Measurements from ENCODE around the gene EEPD1.

The EEPD1 gene

DNA sequence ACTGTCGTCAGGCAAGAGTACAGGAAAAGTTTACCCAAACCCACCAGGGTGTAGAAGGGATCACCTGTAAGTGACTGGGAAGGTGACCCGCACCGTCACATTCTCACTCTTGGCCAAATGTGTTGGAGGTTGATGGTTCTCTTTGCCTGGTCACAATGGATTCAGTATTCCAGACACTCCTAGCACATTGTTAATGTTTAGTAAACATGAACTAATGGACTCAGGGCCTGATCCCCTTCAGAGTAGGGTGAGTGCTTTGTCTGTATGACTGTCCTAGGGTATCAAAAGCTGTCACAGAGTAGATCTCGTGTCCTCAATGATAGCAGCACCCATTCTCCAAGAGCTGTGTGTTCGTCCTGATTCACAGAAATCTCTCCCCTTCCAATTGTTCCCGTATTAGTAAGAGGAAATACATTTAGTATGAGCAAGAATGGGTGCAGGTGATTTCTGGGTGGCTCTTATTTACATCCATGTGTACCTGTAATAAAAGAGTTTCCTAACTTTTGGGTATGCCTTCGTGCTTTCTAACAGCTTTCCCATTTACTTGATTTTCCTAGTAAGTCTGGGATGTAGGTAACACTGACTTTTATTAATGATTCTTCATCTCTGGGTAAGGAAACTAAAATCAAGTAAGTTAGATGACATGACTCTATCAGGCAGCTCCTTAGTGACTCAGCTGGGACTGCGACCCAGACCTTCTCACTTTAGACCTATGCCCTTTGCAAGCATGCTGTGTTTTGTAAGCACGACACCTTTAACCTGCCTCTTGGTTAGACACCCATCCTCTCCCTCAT is 4.7 kb downstream of the EEPD1 start:
- DNase-seq: peak; percentile 33

DNA sequence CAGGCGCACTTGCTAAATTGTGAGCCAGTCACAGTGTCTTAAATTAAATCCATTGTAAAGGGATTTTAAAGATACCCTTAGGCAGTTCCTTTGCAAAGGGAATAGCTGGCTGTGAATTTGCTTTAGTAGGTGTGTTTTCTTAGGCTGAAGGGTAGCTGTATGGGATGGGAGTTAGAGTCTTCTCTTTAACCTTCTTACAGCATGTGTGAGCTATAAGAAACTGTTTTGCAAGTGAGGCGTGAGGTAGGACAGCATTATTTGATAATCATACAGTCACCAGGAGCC is 5.2 kb downstream of the EEPD1 start:
- DNase-seq: no peak

DNA sequence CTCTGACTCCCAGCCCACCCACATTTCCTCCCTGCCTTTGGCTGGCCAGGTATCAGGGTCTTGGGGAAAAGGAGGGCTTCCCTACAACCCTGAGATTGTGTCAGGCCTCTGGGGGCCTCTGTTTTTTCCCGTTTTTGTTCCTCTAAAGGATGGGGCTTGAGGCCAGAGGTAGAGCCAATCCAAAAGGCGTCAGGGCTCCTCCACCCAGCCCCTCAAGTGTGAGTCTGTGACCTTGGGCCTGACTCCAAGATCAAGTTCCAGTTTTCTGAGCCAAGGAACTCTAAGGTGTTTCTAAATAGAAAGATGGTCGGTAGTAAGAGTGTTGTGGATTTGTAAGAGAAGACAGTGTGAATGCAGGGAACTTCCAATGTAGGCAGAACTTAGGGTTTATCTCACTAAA is 6.6 kb downstream of the EEPD1 start:
- DNase-seq: peak; percentile 21

DNA sequence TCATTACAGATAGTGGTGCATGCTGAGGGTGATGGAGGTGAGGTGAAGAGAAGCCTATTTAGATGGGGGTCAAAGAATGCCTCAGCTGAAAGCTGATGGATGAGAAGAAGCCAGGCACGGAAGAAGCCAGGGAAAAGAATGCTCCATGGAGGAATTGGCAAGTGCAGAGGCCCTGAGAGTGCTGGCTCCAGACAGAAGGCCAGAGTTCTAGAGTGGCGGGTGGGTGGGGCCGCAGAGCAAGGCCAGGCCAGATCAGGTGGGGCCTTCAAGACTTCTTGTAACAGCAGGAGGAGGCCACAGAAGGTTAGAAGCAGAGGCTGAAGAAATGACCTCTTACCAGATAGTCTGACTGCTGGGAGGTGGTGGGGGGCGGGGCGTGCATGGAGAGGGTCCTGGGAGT is 7.3 kb downstream of the EEPD1 start:
- peak; percentile 16 for DNase-seq

DNA sequence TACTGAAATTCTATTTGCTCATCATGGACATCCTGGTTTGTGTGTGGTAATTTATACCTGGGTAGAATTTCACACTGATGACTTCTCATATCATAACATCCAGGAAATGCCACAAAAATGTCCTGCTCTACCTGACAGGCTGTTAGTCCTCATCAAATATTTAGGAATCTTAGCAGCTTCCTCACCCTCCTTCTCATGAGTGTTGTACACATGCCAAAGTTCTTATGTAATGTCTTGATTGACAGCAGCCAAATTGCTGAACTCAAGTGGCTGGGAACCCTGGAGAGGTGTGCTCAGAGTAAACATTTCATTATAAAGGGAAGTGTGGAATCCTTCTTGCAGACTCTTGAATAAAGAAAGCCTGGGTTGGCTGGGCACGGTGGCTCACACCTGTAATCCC is 8.9 kb downstream of the EEPD1 start:
- peak; percentile 53 for DNase-seq

DNA sequence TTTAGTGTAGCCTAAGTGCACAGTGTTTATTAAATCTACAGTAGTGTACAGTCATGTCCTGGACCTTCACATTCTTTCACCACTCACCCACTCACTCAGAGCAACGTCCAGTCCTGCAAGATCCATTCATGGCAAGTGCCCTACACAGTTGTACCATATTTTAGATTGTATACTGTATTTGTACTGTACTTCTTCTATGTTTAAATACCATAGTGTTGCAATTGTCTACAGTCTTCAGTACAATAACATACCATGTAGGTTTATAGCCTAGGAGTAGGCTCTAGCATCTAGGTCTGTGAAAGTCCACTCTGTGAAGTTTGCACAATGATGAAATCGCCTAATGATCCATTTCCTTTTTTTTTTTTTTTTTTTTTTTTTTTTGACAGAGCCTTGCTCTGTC is 12.0 kb downstream of the EEPD1 start:
- no peak for DNase-seq

DNA sequence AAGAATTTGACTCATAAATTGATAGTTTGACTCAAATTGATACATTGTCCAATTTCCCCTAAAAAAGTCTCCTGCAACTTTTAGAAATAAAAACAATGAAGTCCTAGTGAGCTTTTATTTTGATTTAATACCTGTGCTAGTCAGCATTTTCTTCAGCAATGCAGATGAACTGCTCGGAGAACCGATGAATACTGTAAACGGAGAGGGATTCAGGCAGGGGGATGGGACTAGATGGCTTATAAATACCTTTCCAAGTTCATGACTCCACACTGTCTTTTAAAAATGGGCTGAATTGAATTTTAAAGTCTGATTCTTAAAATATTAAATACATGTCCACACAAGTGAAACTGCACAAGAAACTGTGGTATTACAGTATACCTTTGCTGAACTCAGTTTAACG is 12.7 kb downstream of the EEPD1 start:
- DNase-seq: no peak

DNA sequence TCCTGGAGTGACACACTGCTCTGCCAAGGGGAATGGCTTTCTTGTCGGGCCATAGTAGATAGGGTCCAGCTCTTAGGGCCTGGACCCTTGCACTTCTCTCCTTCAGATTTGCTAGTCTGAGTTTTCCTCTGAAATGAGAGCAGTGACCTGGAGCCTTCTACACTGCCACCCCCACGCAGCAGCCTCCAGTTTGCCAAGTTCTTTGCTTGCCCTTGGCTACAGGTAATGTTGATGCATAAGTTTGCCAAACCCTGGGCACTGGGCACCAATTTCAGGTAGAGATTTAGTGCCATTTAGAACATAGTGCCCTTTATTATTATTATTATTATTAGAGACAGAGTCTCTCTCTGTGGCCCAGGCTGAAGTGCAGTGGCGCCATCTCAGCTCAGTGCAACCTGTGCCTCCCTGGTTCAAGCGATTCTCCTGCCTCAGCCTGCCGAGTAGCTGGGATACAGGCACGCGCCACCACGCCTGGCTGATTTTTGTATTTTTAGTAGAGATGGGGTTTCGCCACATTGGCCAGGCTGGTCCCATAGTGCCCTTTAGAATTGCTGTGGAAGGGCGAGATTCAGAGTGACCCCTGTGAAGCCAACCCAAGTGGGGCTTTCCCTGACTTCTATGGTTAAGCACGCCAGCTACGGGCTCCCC is 14.5 kb downstream of the EEPD1 start:
- no peak for DNase-seq

DNA sequence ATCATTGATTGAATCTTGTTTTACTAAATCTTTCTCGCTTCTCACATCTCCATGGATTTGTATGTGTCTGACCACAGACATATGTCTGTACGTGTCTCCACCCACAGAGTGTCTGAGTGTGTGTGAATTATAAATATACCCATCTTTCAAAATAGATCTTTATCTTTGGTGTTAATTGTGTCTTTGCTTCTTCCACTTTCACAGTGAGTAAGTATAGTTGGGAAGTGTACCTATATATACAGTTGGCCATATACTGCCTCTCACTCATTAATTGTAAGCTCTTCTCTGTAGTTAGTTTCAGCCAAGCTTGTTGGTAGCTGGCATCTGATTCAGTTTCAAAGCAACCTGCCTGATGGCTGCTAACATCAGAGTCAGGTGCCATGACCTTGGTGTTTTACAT is 18.4 kb downstream of the EEPD1 start:
- DNase-seq: no peak

DNA sequence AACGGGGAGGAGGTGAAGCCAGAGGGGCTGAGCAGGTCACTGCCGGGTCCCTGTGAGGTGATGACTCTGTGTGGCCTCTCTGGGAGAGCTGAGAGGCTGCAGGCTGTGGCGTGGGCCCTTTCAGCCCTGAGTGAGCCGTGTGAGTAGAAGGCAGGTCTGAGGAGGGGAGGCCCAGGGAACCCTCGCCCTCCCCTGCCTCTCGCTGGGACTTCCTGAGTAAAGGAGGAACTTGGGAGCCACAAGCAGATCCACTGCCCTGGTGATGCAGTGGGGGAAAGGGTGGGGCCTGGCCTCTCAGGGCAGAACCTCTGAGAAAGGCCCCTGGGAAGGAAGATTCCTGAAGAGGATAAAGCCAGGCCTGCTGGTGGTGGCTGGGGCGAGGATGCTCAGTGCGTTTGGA is 22.8 kb downstream of the EEPD1 start:
- no peak for DNase-seq

DNA sequence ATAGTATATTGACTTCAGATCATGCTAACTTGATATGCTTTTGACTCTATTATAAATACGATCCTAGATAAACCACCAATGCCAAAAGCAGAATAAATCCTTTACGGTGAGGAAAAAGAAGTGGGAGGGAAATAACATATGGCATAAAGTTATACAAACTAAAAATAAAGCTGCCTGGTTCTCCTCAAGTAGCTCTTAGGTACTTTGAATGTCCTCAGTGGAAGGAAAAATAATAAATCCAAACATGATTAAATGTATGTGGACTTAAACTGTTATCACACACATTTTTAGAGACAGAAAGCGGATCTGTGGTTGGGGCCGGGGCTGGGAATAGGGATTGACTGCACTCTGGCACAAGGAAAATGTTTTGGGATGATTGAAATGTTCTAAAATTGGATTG is 23.6 kb downstream of the EEPD1 start:
- DNase-seq: no peak

DNA sequence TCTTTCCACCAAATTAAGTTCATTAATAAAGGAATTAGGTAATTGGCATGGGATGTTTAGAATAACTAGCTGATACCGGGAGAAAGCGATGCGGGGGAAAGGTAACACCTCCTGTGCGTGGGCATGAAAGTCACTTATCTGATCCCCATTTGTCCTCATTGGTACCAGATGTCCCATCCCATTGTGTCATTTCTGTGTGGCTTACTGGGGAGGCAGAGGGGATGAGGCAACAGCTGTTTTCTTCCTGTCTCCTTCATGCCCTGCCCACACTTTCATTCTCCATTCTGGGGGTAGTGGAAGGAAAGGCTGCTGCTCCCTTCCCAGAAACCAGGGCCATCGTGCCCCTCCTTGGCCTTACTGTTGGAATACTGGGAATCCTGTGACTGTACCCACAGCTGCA is 27.1 kb downstream of the EEPD1 start:
- DNase-seq: no peak

DNA sequence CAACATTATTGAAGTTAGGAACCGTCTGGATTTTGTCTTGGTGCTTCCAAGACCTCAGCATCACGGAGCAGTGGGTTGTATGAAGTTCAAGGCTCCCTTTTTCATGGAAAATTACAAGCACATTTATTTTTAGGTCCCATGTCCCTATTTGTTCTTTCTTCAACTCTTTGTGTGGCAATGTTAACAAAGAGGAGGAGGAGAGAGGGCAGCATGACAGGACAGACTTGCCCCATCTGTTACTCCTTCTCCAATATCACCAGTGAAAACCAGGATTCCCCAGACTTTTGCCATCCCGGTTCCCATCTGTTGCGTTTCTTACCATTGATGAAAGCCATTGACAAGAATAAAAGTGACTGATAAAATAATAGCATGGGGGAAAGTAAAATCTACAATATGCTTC is 28.6 kb downstream of the EEPD1 start:
- no peak for DNase-seq

DNA sequence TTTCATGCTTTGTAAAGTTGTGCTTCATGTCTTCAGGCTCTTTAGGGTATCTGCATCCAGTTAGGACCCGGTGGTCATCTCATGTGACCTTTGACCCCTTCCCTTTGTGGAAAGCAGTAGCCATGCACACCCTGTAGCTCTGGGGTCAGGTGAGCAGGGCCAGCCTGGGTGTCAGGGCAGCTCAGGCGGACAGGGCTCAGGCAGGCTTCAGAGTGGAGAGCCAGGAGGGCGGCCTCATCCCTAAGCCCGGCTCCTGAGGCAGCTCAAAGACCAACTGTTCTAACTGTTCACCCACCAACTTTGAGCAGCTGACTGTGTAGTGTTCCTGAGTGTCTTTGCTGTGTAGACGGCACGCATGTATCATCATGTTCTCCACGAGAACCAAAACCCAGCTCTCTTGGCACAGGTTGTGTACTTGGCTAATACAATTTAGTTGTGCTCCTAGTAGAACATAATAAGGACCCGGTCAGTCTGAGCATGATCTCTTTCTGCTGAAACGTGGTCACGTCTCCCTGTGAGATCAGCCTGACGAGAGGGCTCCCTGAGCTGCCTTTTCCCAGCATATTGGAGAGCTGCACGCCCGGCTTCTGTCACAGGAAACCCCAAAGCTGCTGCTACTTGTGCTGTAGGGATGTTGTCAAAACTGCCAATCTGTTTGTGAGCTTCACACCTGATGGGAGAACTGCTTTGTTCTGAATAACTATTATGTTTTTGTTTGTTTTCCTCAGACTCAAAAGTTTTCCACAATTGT is 30.0 kb downstream of the EEPD1 start:
- no peak for DNase-seq

DNA sequence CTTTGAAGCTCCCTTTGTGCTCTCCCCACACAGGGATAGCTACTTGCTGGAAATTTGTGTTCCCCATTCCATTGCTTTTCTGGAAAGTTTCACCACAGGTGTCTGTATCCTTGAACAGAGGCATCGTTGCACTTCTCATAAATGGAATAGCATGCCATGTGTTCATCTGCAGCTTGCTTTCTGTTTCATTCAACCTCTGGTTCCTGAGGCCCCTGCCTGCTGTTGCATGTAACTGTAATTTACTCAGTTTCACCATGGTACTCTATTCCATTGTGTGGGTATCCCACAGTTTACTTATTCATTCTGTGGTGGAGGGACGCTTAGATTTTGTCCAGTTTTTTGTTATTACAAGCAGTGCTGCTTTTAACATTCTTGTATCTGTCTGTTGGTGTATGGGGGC is 32.0 kb downstream of the EEPD1 start:
- DNase-seq: no peak

DNA sequence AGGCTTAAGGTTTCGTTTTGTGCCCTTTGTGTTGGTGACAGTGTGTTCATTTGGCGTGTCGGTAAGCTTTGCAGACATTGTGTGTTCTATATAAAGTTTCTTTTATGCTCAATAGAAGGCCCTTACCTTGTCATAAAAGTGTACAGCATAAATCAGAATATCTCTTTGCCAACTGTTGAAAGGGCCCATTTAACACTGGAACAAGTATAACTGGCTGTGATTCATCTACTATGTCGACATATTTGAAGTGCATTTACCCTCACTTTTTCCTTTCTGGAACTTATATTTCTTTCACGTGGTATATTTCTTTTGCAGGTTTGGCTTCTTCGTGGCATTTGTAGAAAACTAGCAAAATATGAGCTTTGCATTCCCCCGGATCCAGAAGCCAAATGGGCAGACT is 32.7 kb downstream of the EEPD1 start:
- DNase-seq: no peak

DNA sequence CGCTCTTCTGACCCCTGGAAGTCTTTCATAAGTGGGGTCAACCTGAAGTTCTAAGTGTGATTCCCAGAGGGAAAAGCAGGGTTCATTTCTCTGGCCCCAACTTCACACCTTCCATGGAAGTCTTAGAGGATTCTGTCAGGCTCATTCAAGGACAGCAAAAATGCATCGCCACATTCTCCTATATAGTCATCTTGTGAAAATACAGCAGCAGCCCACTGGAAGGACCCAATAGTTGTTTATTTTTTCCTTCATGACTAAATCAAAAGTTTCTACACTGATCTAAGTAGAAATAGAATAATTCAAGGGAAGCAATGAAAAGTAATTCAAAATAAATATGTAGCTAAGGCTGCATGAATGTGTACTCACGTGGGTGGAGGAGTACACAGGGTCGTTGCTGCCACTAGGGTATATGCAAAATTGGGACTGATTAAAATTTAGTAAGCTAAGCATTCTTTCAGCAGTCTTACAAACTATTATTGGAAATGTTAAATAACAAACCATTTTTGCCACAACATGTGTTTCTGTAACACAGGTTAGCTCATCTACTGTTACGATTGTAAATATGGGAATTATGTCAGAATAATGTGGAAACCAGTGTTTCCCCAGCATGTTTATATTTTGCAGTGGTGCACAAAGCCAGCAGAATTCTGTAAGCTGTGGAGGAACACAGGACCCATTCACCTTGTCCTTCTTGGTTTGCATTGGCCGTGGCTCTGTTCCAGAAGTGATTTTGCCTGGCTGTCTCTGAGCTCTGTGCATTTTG is 33.5 kb downstream of the EEPD1 start:
- DNase-seq: no peak

DNA sequence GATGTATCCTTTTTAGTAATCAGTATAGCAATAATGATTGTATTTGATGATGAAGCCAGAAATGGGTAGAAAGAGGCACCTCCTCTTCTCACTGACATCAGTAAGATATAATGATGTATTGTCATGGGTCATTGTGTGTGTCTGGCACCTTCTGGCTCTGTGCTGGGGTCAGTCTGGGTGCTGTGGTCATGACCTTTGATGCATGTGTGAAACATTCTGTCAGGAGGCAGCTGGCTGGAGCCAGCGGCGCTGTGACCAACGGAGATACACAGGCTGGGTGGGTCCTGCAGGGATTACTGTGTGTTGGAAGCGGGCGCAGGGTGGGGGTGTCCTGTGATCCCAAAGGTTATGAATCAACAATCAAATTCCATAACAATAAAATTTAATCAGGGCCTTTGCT is 35.2 kb downstream of the EEPD1 start:
- no peak for DNase-seq

DNA sequence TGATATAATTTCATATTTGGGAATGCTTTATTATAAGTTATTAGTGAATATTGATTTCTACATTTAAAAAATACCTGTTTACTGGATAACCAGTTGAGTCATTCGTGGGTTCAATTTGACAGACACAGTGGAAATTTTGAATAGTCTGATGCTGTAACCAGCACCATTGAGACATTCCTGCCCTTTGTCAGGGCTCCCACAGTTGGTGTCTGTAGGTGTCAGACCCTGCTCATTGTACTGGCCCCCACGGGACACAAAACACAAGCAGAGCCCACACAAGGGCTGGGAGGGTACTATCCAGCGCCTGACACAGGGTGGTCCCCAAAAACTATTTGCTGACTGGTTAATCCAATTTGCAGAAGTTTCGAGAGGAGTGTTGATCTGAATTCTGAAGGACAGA is 35.9 kb downstream of the EEPD1 start:
- no peak for DNase-seq

DNA sequence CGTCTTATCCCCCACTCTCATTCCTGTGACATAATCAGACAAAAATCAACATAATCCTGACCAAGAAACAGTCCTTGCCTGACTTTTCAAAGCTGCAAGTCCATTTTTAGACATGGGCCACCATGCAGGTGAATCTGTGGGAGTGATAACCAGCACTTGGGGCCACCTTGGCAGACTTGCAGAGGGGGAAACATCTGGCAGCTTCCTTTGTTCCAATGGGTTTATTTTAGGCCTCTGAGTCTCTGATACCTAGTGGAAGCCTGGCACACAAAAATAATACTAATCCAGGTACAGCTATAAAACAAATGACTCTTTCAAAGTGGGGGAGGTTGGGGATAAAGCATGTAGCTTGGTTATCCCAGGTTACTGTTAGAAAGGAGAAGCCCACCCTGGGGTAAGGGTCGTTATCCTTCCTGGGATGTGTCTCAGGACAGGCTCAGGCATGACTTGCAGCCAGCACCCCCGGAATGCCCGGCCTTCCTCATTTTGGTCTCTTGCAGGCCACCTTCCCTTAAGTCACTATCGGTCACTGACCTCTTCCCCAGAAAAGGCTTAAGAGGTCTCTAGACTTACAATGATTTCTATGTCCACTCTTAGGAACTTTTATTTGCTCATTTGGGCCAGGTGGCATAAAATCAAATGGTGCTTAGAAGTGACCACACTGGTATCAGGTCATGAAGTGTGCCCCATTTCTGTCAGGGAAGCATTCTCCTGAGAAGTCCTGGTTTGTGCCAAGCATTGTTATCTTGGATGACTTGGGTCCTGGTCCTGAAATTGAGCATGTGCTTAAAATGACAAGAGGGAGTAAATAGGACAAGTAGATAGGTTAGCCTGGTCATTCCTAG is 37.6 kb downstream of the EEPD1 start:
- DNase-seq: no peak

DNA sequence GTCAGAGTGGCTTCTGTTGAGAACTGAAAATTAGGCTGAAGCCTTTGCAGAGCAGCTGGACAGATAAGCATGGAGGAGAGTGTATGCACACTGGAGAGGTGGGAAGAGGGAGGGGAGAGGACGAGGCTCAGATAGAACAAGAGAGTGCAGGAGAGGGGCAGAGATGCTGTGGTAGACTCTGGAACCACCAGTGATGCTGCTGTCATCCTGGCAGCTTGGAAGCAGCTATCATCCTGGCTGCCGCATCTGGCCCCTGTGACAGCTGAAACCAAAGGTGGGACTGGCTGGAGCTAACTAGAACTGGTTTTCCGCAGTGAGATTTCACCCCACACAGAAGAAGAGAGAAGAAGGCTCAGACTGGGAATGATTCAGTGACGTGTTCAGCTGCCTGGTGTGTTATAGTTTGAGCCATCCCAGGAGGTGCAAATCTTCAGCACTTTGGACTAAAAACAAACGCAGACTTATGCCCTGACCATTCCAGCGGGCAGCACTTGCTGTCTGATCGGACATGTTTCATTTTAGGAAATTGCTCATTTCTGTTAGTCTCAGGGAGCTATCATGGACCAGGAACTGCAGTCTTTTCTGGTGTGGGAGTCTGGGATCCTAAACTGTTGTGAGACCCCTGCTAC is 38.4 kb downstream of the EEPD1 start:
- no peak for DNase-seq
